Hepatocyte (in vitro differentiated cells): ENCODE results near the gene SHFL.

Experiments
- CTCF ChIP-seq: fragments of 200-600 bp; sonication (generic); IDR thresholded peaks from 2 replicates; pipeline ENCODE4 v1.5.1; 2016; ENCODE audit warnings: antibody characterized with exemption, mild to moderate bottlenecking; ENCODE audit not compliant: poor library complexity
- EZH2 ChIP-seq: fragments of 200-600 bp; sonication (generic); IDR thresholded peaks from 2 replicates; pipeline ENCODE4 v1.6.1; 2016; ENCODE audit warnings: antibody characterized with exemption, mild to moderate bottlenecking, borderline replicate concordance

GRCh38 chr19:10116866-10117616 is 30.9 kb downstream of the SHFL start:
- TF ChIP-seq CTCF (no peak), EZH2 (no peak)
